Fibroblast of pulmonary artery (primary cell): Measurements from ENCODE around the gene SMIM10.

Source experiments
- DNase-seq: peaks from one replicate; pipeline ENCODE4 v3.0.0-alpha.2; 2010; ENCODE audit warnings: low read depth
- H3K4me3 ChIP-seq: replicated peaks from 2 replicates; pipeline ENCODE4 v1.5.1; 2011; ENCODE audit warnings: low read depth, mild to moderate bottlenecking, control low read depth, low read length, moderate library complexity
- CTCF ChIP-seq: IDR thresholded peaks from 2 replicates; pipeline ENCODE4 v1.5.1; 2011; ENCODE audit warnings: mild to moderate bottlenecking, control low read depth, low read length, inconsistent platforms; ENCODE audit errors: missing control alignments

The SMIM10 gene

GRCh38 chrX:134998246-134998645, 7.5 kb downstream of the SMIM10 start:
- no peak for TF ChIP-seq CTCF
- H3K4me3 ChIP-seq: no peak overlapping the region
- DNase-seq: no peak

- DNase-seq: peak; percentile 77
- TF ChIP-seq CTCF: peak; percentile 47
- no peak overlapping the region for H3K4me3 ChIP-seq
Observed at GRCh38 chrX:134999469-134999868, 8.7 kb downstream of the SMIM10 start.

GRCh38 chrX:135000516-135000915, 9.7 kb downstream of the SMIM10 start:
- no peak overlapping the region for H3K4me3 ChIP-seq
- TF ChIP-seq CTCF: no peak
- DNase-seq: no peak

- H3K4me3 ChIP-seq: peak overlapping the region; percentile 59
- peak; percentile 92 for DNase-seq
- TF ChIP-seq CTCF: no peak
Observed at GRCh38 chrX:135003876-135004623, 13.3 kb downstream of the SMIM10 start.

- no peak overlapping the region for H3K4me3 ChIP-seq
- no peak for TF ChIP-seq CTCF
- no peak for DNase-seq
Observed at GRCh38 chrX:135006187-135006586, 15.4 kb downstream of the SMIM10 start.

GRCh38 chrX:135009057-135009610, 18.3 kb downstream of the SMIM10 start:
- H3K4me3 ChIP-seq: no peak overlapping the region
- TF ChIP-seq CTCF: no peak
- no peak for DNase-seq

GRCh38 chrX:135009838-135010237, 19.0 kb downstream of the SMIM10 start:
- DNase-seq: no peak
- TF ChIP-seq CTCF: no peak
- H3K4me3 ChIP-seq: no peak overlapping the region
